K562 (cell line): Measurements from ENCODE around the gene UBE2U.

Experiments used
- ATF2 ChIP-seq: sonication (generic); formaldehyde crosslinking; IDR thresholded peaks from 2 replicates; pipeline ENCODE4 v1.8.1; 2022; ENCODE audit warnings: missing genetic modification reagents
- BCOR ChIP-seq: fragments of 450-650 bp; IDR thresholded peaks from 2 replicates; pipeline ENCODE4 v1.6.1; 2016
- CTCF ChIP-seq, 3 experiments: IDR thresholded peaks in 2 of 3; conservative IDR thresholded peaks in 1 of 3; 2 replicates each; pipeline ENCODE4 v1.5.1; 2011 to 2012; ENCODE audit warnings: low read length in 3 of 3, mild to moderate bottlenecking in 3 of 3, control low read depth in 2 of 3, improper control_type of control experiment in 1 of 3, inconsistent platforms in 1 of 3, low read depth in 1 of 3, mixed read lengths in 1 of 3, moderate library complexity in 1 of 3; ENCODE audit not compliant: insufficient read depth in 2 of 3
- MLX ChIP-seq, 2 experiments: fragments of 450-650 bp in 1 of 2; sonication (generic) in 1 of 2; formaldehyde crosslinking; conservative IDR thresholded peaks; 2 replicates each; pipeline versions ENCODE4 v1.4.0 to v1.8.1; 2020 to 2022; ENCODE audit warnings: mild to moderate bottlenecking in 1 of 2, missing genetic modification reagents in 1 of 2
- NR1H2 ChIP-seq: sonication (generic); formaldehyde crosslinking; IDR thresholded peaks from 2 replicates; pipeline ENCODE4 v1.4.0; 2020; ENCODE audit warnings: mild to moderate bottlenecking, missing genetic modification reagents
- POLR2AphosphoS5 ChIP-seq: IDR thresholded peaks from 2 replicates; pipeline ENCODE4 v1.6.1; 2011; ENCODE audit warnings: mild to moderate bottlenecking, low read depth, low read length, moderate library complexity; ENCODE audit not compliant: control insufficient read depth, insufficient read depth
- SETDB1 ChIP-seq: IDR thresholded peaks from one replicate; pipeline ENCODE4 v1.6.1; 2012; ENCODE audit warnings: low read length, control low read depth, inconsistent platforms
- SRSF3 ChIP-seq: fragments of 200-400 bp; formaldehyde crosslinking; IDR thresholded peaks from 2 replicates; pipeline ENCODE4 v1.6.1; 2016; ENCODE audit warnings: mild to moderate bottlenecking, low read length, moderate library complexity; ENCODE audit not compliant: insufficient read depth
- UBTF ChIP-seq, 2 experiments: IDR thresholded peaks; 2 replicates each; pipeline ENCODE4 v1.6.1; 2012; ENCODE audit warnings: improper control_type of control experiment in 2 of 2, low read depth in 2 of 2, low read length in 2 of 2, borderline replicate concordance in 1 of 2
- ZNF124 ChIP-seq: sonication (generic); formaldehyde crosslinking; IDR thresholded peaks from 2 replicates; pipeline ENCODE4 v1.8.1; 2022; ENCODE audit warnings: missing genetic modification reagents
- ZNF274 ChIP-seq: IDR thresholded peaks from 2 replicates; pipeline ENCODE4 v1.6.1; 2011; ENCODE audit warnings: low read depth, mild to moderate bottlenecking, low read length, moderate library complexity, borderline replicate concordance
- ZNF354B ChIP-seq: fragments of 250-450 bp; sonication (Bioruptor Pico); IDR thresholded peaks from 2 replicates; pipeline ENCODE4 v1.4.0; 2020
- ZNF398 ChIP-seq: fragments of 250-450 bp; sonication (Bioruptor Pico); IDR thresholded peaks from 2 replicates; pipeline ENCODE4 v1.8.0; 2021; ENCODE audit warnings: moderate library complexity, mild to moderate bottlenecking, inconsistent platforms

GRCh38 chr1:64265141-64265540, 61.7 kb downstream of the UBE2U start:
- TF ChIP-seq ZNF398 (CRISPR knock-in tag): no peak
- no peak for TF ChIP-seq ZNF124 (CRISPR knock-in tag)
- TF ChIP-seq ZNF354B: no peak
- TF ChIP-seq ZNF274: no peak
- TF ChIP-seq ATF2 (CRISPR knock-in tag): no peak
- no peak for TF ChIP-seq NR1H2
- TF ChIP-seq CTCF (IDR thresholded peaks at IDR 0.05 in 2 of 3, conservative IDR thresholded peaks at IDR 0.05 in 1 of 3; ENCODE audit: insufficient read depth in 2 of 3, low read depth in 1 of 3, low read length in 3 of 3): no peak
- TF ChIP-seq BCOR: no peak
- TF ChIP-seq UBTF (IDR thresholded peaks at IDR 0.05; ENCODE audit: borderline replicate concordance in 1 of 2, low read depth in 2 of 2, low read length in 2 of 2): no peak
- no peak for TF ChIP-seq SETDB1
- TF ChIP-seq SRSF3: no peak
- TF ChIP-seq POLR2AphosphoS5: no peak
- TF ChIP-seq MLX (CRISPR knock-in tag; conservative IDR thresholded peaks at IDR 0.05): no peak
